Measurements from ENCODE around the gene KCNIP4.

The KCNIP4 gene

GRCh38 chr4:21749412-21749811 lies 199.2 kb downstream of the KCNIP4 start:
- H3K27me3 ChIP-seq (ENCODE audit: insufficient read depth, low read depth), result no peaks in the 10 kb centered on the region
- no peaks in the 10 kb centered on the region for H4K20me1 ChIP-seq (ENCODE audit: insufficient read depth)
- H3K4me2 ChIP-seq, result no peak overlapping the region
- H3K79me2 ChIP-seq (ENCODE audit: insufficient read depth, low read depth), result no peaks in the 10 kb centered on the region
- H3K27ac ChIP-seq, result no peak overlapping the region
- no peaks in the 10 kb centered on the region for H3K4me1 ChIP-seq (ENCODE audit: low read depth, poor library complexity, severe bottlenecking)
- H3K36me3 ChIP-seq (ENCODE audit: insufficient read depth), result no peaks in the 10 kb centered on the region
- H2AFZ ChIP-seq (ENCODE audit: low read depth), result no peak overlapping the region
- H3K9ac ChIP-seq, result no peak overlapping the region
- H3K4me3 ChIP-seq (IDR thresholded peaks at IDR 0.05; ENCODE audit: insufficient read depth, low read depth, low read length), result no peak overlapping the region
- TF ChIP-seq CTCF (conservative IDR thresholded peaks at IDR 0.05; ENCODE audit: low read depth, low read length), result no peak

DNA sequence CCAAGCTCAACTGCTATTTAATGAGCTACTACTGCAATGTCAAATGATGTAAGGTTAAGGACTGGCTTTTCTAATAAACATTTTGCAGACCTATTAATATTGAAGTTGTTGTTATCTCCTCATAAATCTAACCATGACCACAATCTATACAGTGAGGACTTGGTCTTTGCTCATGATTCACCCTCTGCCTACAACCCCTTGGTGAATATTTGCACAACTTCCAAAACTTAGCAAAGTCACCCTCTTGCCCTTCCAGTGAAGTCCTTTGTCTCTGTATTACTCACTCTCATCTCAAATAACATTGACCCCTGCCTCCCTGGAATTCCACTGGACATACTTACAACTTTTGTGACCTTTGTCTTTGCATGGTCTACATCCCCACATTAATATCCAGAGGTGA lies 204.5 kb downstream of the KCNIP4 start:
- H3K9ac ChIP-seq, result no peak overlapping the region
- H3K4me1 ChIP-seq (ENCODE audit: low read depth, poor library complexity, severe bottlenecking), result no peaks in the 10 kb centered on the region
- no peaks in the 10 kb centered on the region for H3K79me2 ChIP-seq (ENCODE audit: insufficient read depth, low read depth)
- no peaks in the 10 kb centered on the region for H3K27me3 ChIP-seq (ENCODE audit: insufficient read depth, low read depth)
- H3K27ac ChIP-seq, result no peak overlapping the region
- H2AFZ ChIP-seq (ENCODE audit: low read depth), result no peak overlapping the region
- H3K36me3 ChIP-seq (ENCODE audit: insufficient read depth), result no peaks in the 10 kb centered on the region
- no peak for TF ChIP-seq CTCF (conservative IDR thresholded peaks at IDR 0.05; ENCODE audit: low read depth, low read length)
- no peak overlapping the region for H3K4me3 ChIP-seq (IDR thresholded peaks at IDR 0.05; ENCODE audit: insufficient read depth, low read depth, low read length)
- no peak overlapping the region for H3K4me2 ChIP-seq
- no peaks in the 10 kb centered on the region for H4K20me1 ChIP-seq (ENCODE audit: insufficient read depth)

DNA sequence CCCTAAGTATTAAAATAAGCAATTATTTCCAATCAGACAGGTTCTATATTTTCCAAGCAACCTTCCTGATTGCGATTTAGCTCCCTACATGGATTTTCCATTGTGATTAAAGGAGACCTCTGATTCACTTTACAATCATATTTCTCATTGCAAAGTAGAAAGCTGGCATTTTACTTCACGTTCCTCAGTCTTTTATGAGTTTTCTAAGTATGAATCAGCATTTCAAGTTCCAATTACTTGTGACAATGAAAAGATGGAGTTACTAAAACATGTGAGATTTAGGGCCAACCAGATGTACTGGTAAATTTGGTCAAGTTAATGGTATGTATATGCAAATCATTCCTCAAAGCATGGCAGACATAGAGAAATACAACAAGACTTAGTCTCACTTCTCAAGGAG lies 206.2 kb downstream of the KCNIP4 start:
- no peak for TF ChIP-seq CTCF (conservative IDR thresholded peaks at IDR 0.05; ENCODE audit: low read depth, low read length)
- Histone ChIP-seq H4K20me1 (ENCODE audit: insufficient read depth) (no peaks in the 10 kb centered on the region), H3K4me1 (ENCODE audit: low read depth, poor library complexity, severe bottlenecking) (no peaks in the 10 kb centered on the region), H2AFZ (ENCODE audit: low read depth) (no peak overlapping the region), H3K36me3 (ENCODE audit: insufficient read depth) (no peaks in the 10 kb centered on the region), H3K79me2 (ENCODE audit: insufficient read depth, low read depth) (no peaks in the 10 kb centered on the region), H3K4me2 (no peak overlapping the region), H3K27me3 (ENCODE audit: insufficient read depth, low read depth) (no peaks in the 10 kb centered on the region), H3K27ac (no peak overlapping the region), H3K4me3 (IDR thresholded peaks at IDR 0.05; ENCODE audit: insufficient read depth, low read depth, low read length) (no peak overlapping the region), H3K9ac (no peak overlapping the region)

DNA sequence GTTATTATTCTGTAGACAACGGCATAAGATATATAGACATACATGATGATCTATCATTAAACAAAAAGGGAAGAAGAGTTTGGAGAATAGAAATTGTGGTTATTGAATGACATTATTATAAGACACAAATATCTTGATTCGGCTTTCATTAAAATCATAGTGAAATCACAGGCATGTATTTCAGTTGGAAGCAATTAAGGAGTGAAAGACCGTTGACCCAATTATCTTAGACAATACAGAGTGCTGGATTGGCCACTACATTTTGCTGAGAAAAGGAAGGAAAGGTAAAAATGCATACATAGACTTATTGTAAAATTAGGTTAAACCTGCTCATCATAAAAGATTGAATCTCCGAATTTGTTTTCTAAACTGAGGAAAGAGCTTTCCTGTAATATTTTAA lies 209.8 kb downstream of the KCNIP4 start:
- Histone ChIP-seq H3K79me2 (ENCODE audit: insufficient read depth, low read depth) (no peaks in the 10 kb centered on the region), H3K9ac (no peak overlapping the region), H3K4me1 (ENCODE audit: low read depth, poor library complexity, severe bottlenecking) (no peaks in the 10 kb centered on the region), H3K27me3 (ENCODE audit: insufficient read depth, low read depth) (no peaks in the 10 kb centered on the region), H3K27ac (no peak overlapping the region), H3K4me3 (IDR thresholded peaks at IDR 0.05; ENCODE audit: insufficient read depth, low read depth, low read length) (no peak overlapping the region), H4K20me1 (ENCODE audit: insufficient read depth) (no peaks in the 10 kb centered on the region), H2AFZ (ENCODE audit: low read depth) (no peak overlapping the region), H3K36me3 (ENCODE audit: insufficient read depth) (no peaks in the 10 kb centered on the region), H3K4me2 (no peak overlapping the region)
- TF ChIP-seq CTCF (conservative IDR thresholded peaks at IDR 0.05; ENCODE audit: low read depth, low read length), result no peak

DNA sequence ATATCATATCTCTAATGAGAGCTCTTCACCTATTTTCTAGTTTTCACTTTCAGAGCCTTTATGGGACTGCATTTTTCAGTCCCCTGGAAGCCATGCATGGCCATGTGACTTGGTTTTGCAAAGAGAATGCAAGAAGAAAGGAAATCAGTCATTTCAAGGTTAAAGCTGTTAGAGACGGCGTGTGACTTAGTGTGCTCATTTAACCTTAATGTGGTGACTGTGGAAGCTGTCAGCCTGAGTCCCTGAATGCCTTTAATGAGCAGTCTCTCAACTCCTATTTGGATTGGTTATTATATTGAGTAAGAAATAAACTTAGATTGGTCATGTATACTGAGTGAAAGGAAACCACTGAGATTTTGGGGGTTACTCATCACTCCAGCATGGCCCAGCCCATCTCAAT lies 212.7 kb downstream of the KCNIP4 start:
- Histone ChIP-seq H3K79me2 (ENCODE audit: insufficient read depth, low read depth) (no peaks in the 10 kb centered on the region), H3K4me1 (ENCODE audit: low read depth, poor library complexity, severe bottlenecking) (no peaks in the 10 kb centered on the region), H3K36me3 (ENCODE audit: insufficient read depth) (no peaks in the 10 kb centered on the region), H3K4me2 (no peak overlapping the region), H4K20me1 (ENCODE audit: insufficient read depth) (no peaks in the 10 kb centered on the region), H3K27me3 (ENCODE audit: insufficient read depth, low read depth) (no peaks in the 10 kb centered on the region), H3K9ac (no peak overlapping the region), H2AFZ (ENCODE audit: low read depth) (no peak overlapping the region), H3K27ac (no peak overlapping the region), H3K4me3 (IDR thresholded peaks at IDR 0.05; ENCODE audit: insufficient read depth, low read depth, low read length) (no peak overlapping the region)
- no peak for TF ChIP-seq CTCF (conservative IDR thresholded peaks at IDR 0.05; ENCODE audit: low read depth, low read length)

Data from KMS-11 (cell line).